GM12873 (cell line): ENCODE measurements around the gene ALOXE3.

ENCODE experiments used
- TF ChIP-seq, protein P1 (sequence below): IDR thresholded peaks from 2 replicates; pipeline ENCODE4 v1.5.1; 2012; ENCODE audit warnings: low read depth, mild to moderate bottlenecking, moderate library complexity, low read length, control low read depth; ENCODE audit not compliant: insufficient read depth; ENCODE audit errors: missing control alignments

Gene ALOXE3

GRCh38 chr17:8062807-8063483 is 55.4 kb downstream of the ALOXE3 start:
- TF ChIP-seq, protein P1, sequence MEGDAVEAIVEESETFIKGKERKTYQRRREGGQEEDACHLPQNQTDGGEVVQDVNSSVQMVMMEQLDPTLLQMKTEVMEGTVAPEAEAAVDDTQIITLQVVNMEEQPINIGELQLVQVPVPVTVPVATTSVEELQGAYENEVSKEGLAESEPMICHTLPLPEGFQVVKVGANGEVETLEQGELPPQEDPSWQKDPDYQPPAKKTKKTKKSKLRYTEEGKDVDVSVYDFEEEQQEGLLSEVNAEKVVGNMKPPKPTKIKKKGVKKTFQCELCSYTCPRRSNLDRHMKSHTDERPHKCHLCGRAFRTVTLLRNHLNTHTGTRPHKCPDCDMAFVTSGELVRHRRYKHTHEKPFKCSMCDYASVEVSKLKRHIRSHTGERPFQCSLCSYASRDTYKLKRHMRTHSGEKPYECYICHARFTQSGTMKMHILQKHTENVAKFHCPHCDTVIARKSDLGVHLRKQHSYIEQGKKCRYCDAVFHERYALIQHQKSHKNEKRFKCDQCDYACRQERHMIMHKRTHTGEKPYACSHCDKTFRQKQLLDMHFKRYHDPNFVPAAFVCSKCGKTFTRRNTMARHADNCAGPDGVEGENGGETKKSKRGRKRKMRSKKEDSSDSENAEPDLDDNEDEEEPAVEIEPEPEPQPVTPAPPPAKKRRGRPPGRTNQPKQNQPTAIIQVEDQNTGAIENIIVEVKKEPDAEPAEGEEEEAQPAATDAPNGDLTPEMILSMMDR, result no peak

- TF ChIP-seq, protein P1, result no peak
Observed at GRCh38 chr17:8062435-8062806, 55.9 kb downstream of the ALOXE3 start.

DNA sequence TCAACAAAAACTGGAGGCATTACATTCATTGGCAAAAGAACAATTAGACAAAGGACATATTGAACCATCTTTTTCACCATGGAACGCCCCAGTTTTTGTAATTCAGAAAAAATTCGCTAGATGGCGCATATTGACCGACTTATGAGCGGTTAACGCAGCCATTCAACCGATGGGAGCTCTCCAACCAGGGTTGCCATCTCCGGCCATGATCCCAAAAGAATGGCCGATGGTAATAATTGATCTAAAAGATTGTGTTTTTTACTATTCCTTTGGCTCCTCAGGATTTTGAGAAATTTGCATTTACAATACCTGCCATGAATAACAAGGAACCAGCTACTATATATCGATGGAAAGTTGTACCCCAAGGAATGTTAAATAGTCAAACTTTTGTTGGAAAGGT is 58.0 kb downstream of the ALOXE3 start:
- TF ChIP-seq, protein P1, result peak; percentile 72

- TF ChIP-seq, protein P1, result no peak
Observed at GRCh38 chr17:8059131-8059530, 59.2 kb downstream of the ALOXE3 start.

- TF ChIP-seq, protein P1, result peak; percentile 74
Observed at GRCh38 chr17:8057691-8058114, 60.6 kb downstream of the ALOXE3 start.

DNA sequence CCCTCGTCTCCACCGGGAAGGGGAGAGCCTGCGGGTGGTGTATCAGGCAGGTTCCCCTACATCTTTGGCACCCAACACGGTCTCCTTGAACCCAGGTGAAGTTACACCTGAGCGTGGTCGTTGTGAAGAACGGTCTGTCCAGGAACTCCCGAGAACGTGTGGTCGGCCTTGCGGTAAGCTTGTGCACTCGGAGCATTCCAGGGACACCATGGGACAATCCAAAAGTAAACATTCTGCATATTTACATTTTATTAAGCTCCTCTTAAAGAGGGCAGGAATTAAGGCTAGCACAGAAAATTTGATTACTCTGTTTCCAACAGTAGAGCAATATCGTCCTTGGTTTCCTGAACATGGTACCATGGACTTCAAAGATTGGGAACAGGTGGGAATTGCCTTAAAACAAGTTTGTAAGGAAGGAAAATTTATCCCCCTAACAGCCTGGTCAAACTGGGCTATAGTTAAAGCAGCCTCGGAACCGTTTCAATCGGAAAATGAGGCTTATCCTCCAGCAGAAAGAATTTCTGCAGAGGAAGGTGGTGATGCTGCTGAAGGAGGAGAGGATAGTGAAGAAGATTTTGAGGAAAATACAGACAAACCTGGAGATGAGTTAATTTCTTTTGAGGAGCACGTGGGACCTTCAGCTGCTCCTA is 61.2 kb downstream of the ALOXE3 start:
- TF ChIP-seq, protein P1, result no peak

DNA sequence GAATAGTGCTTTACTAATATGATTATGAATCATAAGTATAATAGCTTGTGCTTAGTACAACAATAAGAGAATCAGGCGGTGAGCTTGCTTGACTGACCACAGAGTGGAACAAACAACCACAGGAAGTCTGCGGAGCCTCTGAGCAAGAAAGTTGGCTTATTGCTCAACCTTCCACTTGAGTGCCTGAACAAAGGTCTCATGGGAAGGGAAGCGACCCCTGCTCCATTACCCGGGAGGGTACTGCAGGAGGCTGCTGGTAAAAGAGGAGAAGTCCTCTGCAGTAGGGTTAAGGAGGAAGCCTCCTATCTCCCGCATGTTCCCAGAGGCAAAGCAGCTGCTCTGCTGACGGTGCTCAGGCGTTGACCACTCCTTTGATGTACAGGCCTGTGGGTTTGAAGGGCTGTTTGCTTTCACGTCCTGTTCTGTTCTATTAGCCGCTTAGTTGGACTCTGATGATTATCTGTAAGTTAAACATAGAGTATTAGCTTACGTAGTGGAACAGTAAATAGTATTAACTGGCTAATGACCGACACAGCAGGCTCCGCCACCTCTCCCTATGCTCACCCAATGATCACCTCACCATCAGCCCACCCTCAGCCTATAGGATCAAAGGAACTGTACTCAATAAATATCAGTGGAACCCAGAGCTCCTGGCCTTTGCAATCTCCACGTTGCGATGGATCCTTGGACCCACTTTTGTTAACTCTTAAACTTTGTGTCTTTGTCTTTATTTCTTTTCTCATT is 61.9 kb downstream of the ALOXE3 start:
- TF ChIP-seq, protein P1, result no peak
